ENCODE data around the gene SERPING1.

The SERPING1 gene

GRCh38 chr11:57624864-57625263, 27.4 kb downstream of the SERPING1 start:
- no peak for DNase-seq (ENCODE audit: insufficient read length, low spot score)
- no peak for TF ChIP-seq CTCF (IDR thresholded peaks at IDR 0.05; ENCODE audit: insufficient read depth, missing control alignments)
- FAIRE-seq = no peak

- DNase-seq (ENCODE audit: insufficient read length, low spot score) = no peak
- FAIRE-seq = no peak
Measured at GRCh38 chr11:57626895-57627294, 29.4 kb downstream of the SERPING1 start.

GRCh38 chr11:57630171-57630570, 32.7 kb downstream of the SERPING1 start:
- FAIRE-seq = no peak
- no peak for TF ChIP-seq CTCF (IDR thresholded peaks at IDR 0.05; ENCODE audit: insufficient read depth, missing control alignments)

More at GRCh38 chr11:57626895-57627294, 29.4 kb downstream of the SERPING1 start:
- no peak for TF ChIP-seq CTCF (IDR thresholded peaks at IDR 0.05; ENCODE audit: insufficient read depth, missing control alignments)

GRCh38 chr11:57632116-57632515, 34.6 kb downstream of the SERPING1 start:
- no peak for TF ChIP-seq CTCF (IDR thresholded peaks at IDR 0.05; ENCODE audit: insufficient read depth, missing control alignments)
- no peak for DNase-seq (ENCODE audit: insufficient read length, low spot score)
- FAIRE-seq = no peak

More at GRCh38 chr11:57630171-57630570, 32.7 kb downstream of the SERPING1 start:
- no peak for DNase-seq (ENCODE audit: insufficient read length, low spot score)

- FAIRE-seq (no peak), DNase-seq (ENCODE audit: insufficient read length, low spot score) (no peak)
- no peak for TF ChIP-seq CTCF (IDR thresholded peaks at IDR 0.05; ENCODE audit: insufficient read depth, missing control alignments)
Measured at GRCh38 chr11:57633394-57634070, 36.0 kb downstream of the SERPING1 start.

GRCh38 chr11:57634311-57634710, 36.8 kb downstream of the SERPING1 start:
- no peak for FAIRE-seq
- no peak for TF ChIP-seq CTCF (IDR thresholded peaks at IDR 0.05; ENCODE audit: insufficient read depth, missing control alignments)

GRCh38 chr11:57635246-57635645, 37.8 kb downstream of the SERPING1 start:
- TF ChIP-seq CTCF (IDR thresholded peaks at IDR 0.05; ENCODE audit: insufficient read depth, missing control alignments) = no peak
- FAIRE-seq (no peak), DNase-seq (ENCODE audit: insufficient read length, low spot score) (no peak)

More at GRCh38 chr11:57634311-57634710, 36.8 kb downstream of the SERPING1 start:
- no peak for DNase-seq (ENCODE audit: insufficient read length, low spot score)
